Head of caudate nucleus (tissue), 42 donors: ENCODE results near the gene CDH11.
A peak's percentile ranks its signal among the peaks of the same experiment; 100 is the strongest.

Experiments used
- DNase-seq, 42 donors: peaks; one replicate each; pipeline versions ENCODE4 v3.0.0 to v3.0.0-alpha.2; 2020 to 2021; ENCODE audit warnings: mixed read lengths in 7 of 42
- intact Hi-C: fragments of 100-400 bp; cut with DNase I; formaldehyde crosslinking; loops from one replicate; pipeline ENCODE4 v1.15.0; 2022

Gene CDH11

GRCh38 chr16:65000654-65001053, 121.2 kb downstream of the CDH11 start:
- intact Hi-C loops = no loop called here
- DNase-seq = no peak

DNA sequence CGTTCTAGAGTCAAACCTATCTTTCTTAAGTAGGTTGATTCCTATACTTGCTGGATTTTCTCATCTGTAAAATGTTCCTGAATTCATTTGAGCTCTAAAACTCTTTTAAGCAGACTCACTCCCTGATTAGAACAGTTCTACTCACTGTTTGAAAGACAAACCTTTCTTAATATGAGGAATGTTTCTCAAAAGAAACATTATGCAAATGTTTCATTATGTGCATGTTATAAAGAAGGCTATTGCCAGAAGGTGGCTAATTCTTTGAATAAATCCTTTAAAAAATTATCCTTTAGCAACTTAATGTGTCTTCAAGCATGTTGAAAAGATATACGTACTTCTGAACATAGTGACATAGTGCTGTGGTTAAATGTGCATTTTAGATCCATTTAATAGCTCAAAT, 124.1 kb downstream of the CDH11 start:
- intact Hi-C loops = no loop called here
- no peak for DNase-seq

DNA sequence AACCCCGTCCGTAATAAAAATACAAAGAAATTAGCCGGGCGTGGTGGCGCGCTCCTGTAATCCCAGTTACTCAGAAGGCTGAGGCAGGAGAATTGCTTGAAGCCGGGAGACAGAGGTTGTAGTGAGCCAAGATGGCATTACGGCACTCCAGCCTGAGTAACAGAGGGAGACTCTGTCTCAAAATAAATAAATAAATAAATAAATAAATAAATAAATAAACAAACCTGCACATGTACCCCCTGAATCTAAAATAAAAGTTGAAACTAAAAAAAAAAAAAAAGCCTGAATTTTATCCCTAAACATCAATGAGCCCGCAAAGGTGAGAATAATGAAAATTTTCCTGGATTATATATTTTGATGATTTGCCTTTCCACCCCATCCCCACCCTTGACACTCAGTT, 124.7 kb downstream of the CDH11 start:
- intact Hi-C loops = no loop called here
- no peak for DNase-seq

- DNase-seq = no peak
- intact Hi-C loops = no loop called here
Observed at GRCh38 chr16:64996641-64997040, 125.2 kb downstream of the CDH11 start.

GRCh38 chr16:64993464-64993863, 128.4 kb downstream of the CDH11 start:
- DNase-seq = no peak
- intact Hi-C loops = no loop called here

GRCh38 chr16:64991001-64991400, 130.9 kb downstream of the CDH11 start:
- DNase-seq = no peak

DNA sequence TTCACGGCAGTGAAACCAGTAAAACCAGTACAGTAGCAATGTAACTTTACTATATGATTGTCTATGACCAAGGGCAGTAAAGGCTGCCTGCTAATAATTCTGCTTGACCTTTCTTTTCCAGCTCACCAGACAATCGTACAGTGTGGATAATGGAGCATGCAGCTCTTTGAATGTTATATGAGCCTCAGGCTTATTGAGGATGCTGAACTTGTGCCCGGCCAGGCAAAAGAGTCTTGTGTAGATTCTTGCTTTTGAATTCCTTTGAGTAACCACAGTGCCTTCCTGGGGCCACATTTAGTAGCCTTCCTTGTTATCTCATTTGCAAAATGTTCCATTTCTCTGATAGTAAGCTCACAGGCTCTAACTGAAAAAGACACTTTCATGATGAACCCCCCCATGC, 131.8 kb downstream of the CDH11 start:
- intact Hi-C loops = no loop called here
- DNase-seq = no peak

More at GRCh38 chr16:64991001-64991400, 130.9 kb downstream of the CDH11 start:
- intact Hi-C loops = no loop called here

DNA sequence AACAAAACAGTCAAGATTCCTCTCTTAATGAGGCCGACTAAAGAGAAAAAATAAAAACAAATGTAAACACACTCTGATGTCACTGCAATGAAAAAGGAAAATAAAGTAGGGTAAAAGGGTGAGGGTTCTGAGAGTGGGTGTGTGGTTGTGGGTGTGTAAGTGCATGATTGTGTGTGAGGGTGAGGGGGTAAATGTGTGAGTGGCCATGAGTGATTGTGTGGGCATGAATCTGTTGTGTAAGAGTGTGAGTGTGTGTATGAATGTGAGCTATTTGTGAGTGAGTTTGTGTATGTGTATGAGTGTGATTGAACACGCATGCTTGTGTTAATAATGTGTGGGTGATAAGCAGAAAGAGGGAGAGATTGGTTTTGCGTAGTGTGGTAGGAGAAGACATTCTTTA, 132.8 kb downstream of the CDH11 start:
- intact Hi-C loops = no loop called here
- DNase-seq = no peak

DNA sequence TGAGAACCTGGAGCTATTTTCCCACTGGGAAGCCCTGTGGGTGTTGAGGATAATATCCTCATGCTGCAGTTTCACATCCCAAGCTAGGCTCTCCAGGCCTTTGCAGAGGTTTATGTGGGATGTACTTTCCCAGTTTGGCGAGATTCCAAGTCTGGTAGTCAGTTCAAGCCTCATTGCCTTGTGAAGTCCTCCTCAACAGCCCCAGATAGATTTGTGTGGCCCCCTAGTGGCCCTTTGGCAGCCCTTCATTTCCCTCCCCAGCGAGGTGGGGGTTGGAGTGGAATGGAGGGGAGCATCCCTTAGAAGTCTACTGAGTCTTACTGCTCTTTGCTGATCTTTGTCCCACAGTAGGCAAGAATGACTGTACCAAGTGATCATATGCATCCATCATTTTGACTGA, 137.9 kb downstream of the CDH11 start:
- DNase-seq = peak; percentile 29 to 87 (median 65)
- intact Hi-C loops = no loop called here

GRCh38 chr16:64983231-64983630, 138.6 kb downstream of the CDH11 start:
- DNase-seq = no peak
- intact Hi-C loops = no loop called here

DNA sequence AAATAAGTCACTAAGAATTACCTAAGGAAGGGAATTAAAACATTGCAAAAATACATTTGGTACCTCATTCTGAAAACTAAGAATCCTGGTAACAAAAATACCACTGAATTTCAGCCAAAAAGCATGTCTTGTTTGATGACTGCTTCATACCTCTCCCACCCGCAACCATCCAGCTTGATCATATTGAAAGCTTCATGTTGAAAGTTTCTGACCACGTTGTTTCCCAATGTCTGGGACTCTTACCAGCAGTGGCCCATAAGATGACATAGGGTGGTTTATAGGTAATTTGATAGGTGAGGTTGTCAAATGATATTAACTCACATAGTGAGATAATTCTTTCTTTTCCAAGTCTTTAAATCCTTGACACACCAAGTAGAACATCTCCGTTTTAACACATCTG, 139.3 kb downstream of the CDH11 start:
- intact Hi-C loops = no loop called here
- no peak for DNase-seq

- intact Hi-C loops = no loop called here
- no peak for DNase-seq
Observed at GRCh38 chr16:64981568-64982281, 140.1 kb downstream of the CDH11 start.

DNA sequence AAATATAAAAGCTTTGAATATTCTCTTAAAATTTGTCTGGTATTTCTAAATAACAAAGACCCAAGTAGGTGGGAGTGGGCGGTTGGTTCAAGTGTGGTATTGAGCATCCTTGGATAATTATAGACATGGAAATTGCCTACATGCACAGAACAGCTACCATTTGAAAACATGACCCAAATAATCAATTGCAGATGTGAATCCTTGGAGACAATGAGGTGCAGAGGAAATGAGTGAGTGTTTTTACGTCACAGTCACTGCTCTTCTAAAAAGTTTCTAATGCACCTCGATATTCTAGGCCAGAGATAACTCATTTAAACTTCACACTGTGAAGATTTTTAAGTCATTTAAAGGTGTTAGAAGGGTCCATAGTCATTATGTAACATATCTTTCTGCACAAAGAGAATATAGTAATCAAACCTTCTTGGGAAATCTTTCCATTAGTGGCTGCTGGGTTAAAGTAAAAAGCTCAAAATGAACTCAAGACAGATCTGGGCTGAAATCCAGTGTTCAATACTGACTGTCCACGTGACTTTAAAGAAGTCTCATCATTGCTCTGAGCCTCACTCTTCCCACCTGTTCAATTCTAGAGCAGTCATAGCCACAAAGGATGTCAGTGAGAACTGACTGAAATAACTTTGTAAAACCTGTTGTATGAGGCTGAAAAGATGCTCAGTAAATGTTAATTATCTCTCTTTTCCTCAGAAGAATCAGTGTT, 144.5 kb downstream of the CDH11 start:
- no peak for DNase-seq
- intact Hi-C loops = no loop called here

DNA sequence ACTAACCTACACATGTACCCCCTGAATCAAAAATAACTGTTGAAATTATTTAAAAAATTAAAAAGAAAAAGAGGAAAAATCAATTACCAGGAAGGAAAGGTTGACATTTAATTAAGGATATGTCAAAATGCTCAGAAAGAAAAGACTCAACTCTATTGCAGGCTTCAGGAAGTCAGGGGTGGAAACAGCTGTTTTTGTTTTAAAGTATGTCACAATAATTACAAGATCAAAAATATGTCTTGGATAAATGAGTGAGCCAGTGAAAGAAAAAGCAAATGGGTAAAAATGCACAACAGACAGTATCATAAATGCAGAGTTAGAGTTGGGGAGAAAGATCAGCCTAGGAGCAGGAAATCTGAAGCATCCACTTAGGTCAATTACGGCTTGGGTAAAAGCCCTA, 146.0 kb downstream of the CDH11 start:
- DNase-seq = no peak
- intact Hi-C loops = no loop called here

GRCh38 chr16:64974381-64974780, 147.5 kb downstream of the CDH11 start:
- no peak for DNase-seq
- intact Hi-C loops = no loop called here

DNA sequence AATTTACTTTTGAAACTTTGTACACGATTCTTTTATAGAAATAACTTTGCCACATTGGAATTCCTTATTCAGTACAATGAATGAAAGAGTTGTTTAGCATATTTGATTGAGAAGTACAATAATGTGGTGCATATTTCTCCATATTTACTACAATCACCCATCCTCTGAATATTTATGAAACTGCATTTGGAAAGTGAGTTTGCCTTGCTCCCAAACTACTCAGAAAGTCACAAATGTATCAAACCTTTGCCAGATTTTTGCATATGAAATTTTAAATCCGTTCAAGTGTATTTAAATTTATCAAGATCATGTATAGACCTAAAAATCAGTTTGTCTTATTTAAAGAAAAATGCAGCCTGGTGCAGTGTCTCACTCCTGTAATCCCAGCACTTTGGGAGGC, 148.7 kb downstream of the CDH11 start:
- DNase-seq = no peak

DNA sequence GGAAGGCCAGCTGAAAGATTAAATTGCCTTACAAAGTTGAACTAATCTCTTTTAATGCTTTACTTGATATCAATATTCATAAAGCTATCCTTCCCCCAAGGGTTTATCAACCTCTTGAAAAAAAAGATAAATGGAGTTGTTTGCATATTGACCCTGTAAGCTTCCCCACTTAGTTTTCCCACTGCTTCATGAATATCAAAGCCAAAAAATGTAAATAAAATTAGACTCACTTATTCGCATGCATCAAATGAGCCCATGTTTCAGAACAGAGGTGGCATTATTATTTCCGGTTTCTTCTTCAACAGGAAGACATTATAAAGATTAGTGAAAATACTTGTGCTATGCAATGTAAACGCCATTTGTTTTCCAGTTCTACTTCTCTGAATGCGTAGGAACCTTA, 150.7 kb downstream of the CDH11 start:
- intact Hi-C loops = no loop called here
- no peak for DNase-seq

More for the DNA sequence above, 148.7 kb downstream of the CDH11 start:
- intact Hi-C loops = no loop called here

DNA sequence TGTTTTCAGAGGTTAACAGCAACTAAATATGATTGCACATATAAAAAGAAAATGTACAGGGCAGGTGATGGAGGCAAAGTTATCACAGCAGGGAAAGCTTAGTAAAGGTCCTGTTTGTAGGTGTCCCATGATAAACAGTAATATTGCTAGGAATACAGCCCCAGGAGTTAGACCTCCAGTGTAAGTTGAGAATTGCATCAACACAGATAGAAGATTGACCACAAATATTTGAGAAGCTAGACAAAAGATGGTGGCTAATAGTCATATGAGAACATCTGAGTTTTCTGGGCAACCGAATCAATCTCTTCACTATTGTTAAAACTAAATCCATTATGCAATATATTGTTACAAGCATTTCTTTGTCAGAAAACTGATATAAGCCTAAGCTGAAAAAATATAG, 152.6 kb downstream of the CDH11 start:
- no peak for DNase-seq

DNA sequence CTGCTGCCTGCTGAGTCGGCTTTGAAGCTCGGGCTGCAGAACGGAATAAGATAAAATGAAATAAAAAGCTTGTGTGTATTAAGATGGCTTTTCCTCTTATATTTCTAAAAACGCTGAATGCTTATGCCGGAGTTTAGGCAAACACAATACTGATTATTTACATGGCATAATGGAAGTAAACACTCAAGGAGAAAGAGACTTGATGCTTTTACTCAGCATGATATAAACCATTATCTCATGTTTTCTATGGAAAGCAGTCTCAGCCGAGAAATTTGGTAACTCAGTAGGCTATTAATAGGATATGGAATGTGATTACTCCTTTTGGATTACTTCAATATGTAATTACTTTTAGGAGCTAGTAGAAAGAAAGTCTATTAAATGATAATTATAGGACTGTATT, 153.3 kb downstream of the CDH11 start:
- intact Hi-C loops = no loop called here
- DNase-seq = no peak

More for the DNA sequence above, 152.6 kb downstream of the CDH11 start:
- intact Hi-C loops = no loop called here

DNA sequence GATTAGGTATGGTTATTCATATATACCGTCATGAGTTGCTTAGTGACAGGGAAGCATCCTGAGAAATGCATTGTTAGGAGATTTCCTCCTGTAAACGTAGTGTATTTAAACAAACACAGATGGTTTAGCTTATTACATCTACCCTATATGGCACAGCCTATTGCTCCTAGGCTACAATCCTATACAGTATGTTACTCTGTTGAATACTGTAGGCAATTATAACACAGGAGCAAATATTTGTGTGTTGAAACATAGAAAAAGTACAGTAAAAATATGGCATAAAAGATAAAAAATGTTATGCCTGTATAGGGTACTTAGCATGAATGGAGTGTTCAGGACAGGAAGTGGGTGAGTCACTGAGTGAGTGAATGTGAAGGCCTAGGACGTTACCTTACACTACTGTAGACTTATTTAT, 157.7 kb downstream of the CDH11 start:
- intact Hi-C loops = no loop called here
- DNase-seq = no peak

DNA sequence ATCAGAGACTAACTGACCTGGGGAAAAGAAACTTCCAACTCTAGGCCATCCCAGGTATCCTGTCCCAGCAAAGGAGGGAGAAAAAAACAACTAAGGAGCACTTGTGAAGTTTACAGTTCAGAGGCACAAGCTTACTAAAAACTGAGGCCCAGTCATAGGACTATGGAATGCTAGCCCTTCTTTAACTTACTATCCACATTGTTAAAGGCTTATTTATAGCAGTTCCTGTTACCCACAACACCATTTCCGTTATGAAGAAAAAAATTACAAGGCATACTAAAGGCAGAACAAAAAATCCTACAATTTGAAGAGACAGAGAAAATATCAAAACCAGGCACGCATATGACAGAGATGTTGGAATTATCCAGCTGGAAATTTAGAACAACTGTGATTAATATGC, 159.1 kb downstream of the CDH11 start:
- intact Hi-C loops = no loop called here

More for the DNA sequence above, 159.1 kb downstream of the CDH11 start:
- no peak for DNase-seq
